Activated CD4-positive, alpha-beta T cell treated with anti-CD3 and anti-CD28 coated beads for 1 hour (primary cell): ENCODE data around the gene SUGP2.
A peak's percentile ranks its signal among the peaks of the same experiment; 100 is the strongest.

Experiments used
- DNase-seq: peaks from one replicate; pipeline ENCODE4 v3.0.0-alpha.2; 2020

SUGP2 gene

GRCh38 chr19:19033426-19034203, at the start of gene SUGP2, which contains the start of gene ARMC6:
Gene SUGP2 (minus strand): TSS chr19:19033517. CDS start chr19:19031071, 2,446 bp downstream.
Gene ARMC6 (plus strand): TSS chr19:19033603. CDS start chr19:19034210, 607 bp downstream.
- peak; percentile 85 for DNase-seq

DNA sequence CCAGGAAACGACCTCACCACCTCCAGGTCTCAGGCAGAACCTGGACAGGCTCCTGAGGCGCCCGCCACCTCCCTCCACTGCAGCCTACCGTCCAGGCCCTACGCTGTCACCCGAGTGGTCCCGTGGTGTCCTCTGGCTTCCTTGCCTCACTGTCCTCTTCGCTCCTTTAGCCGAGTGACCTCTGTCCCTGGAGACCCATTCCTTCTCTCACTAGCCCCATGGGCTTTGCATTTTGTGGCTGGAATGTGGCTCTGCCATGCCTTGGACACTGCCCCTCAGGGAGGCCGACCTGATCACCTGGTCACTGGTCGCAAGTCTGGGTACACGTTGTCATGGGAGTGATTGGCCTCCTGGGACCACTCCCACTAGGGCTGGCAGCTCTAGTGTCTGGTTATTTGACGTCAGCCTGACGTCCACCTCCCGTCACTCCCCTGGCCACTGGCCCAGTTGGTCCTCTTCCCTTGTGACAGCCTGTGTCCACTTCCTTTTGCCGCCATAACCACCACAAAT, 48.4 kb upstream of the SUGP2 start:
- DNase-seq, result no peak

GRCh38 chr19:19079571-19079970, 46.3 kb upstream of the SUGP2 start:
- DNase-seq, result no peak

DNA sequence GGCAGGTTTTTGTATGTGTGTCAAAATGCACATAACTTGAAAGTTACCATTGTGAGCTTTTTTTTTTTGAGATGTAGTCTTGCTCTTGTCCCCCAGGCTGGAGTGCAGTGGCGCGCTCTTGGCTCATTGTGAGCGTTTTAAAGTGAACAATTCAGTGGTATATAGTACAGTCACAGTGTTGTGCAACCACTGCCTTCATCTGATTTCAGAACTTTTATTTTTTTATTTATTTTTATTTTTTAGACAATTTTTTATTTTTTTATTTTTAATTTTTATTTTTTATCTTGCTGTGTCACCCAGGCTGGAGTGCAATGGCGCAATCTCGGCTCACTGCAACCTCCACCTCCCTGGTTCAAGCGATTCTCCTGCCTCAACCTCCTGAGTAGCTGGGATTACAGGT, 45.5 kb upstream of the SUGP2 start:
- DNase-seq, result no peak

- DNase-seq, result no peak
Measured at GRCh38 chr19:19077103-19077502, 43.8 kb upstream of the SUGP2 start.

GRCh38 chr19:19076476-19076875, 43.2 kb upstream of the SUGP2 start:
- no peak for DNase-seq

GRCh38 chr19:19075126-19075525, 41.8 kb upstream of the SUGP2 start:
- no peak for DNase-seq

GRCh38 chr19:19074196-19074882, 41.0 kb upstream of the SUGP2 start:
- DNase-seq, result no peak

GRCh38 chr19:19071897-19072296, 38.6 kb upstream of the SUGP2 start:
- DNase-seq, result no peak

- DNase-seq, result no peak
Measured at GRCh38 chr19:19068659-19069654, 35.6 kb upstream of the SUGP2 start.

GRCh38 chr19:19067276-19068072, 34.2 kb upstream of the SUGP2 start:
- no peak for DNase-seq

DNA sequence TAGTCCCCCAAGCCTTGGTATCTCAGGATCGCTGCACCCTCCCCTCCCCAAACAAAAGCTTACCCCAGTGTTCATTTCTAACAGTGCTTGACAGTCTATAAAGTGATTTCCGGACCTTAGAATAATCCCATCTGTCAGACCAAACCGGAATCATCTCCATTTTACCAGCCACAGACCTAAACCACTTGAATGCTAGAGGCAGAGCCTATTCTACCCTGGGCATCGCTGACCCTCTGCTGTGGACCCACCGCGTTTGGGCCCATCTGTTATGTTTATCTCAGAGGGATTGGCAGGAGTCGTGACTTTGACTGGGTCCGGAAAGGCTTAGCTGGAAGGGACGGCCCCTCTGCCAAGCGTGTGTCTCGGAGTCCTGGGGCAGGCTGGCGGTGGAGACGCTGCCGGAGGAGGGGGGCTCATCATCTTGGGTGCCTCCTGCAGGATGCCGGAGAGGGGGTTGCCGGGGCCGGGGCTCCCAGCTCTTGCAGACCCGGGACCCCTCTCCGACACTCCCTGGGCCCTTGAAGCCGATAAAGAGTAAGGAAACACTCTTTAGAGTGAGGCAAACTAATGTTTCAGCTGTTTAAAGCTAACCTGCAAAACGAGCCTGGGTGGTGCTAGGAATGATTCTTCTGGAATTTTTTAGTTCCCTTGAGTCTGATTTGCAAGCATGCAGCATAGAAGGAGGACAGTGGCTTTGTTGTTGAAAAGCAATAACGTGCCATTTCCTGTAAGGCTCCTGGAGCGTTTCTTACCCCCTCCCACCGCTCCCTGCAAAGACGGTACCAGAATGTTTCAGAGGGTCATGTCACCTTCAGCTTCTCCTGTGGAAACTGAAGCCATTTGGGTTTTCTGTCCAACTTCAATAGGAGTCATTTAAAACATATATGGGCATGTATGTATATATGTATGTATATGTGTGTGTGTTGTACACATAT, 31.8 kb upstream of the SUGP2 start:
- DNase-seq, result no peak

DNA sequence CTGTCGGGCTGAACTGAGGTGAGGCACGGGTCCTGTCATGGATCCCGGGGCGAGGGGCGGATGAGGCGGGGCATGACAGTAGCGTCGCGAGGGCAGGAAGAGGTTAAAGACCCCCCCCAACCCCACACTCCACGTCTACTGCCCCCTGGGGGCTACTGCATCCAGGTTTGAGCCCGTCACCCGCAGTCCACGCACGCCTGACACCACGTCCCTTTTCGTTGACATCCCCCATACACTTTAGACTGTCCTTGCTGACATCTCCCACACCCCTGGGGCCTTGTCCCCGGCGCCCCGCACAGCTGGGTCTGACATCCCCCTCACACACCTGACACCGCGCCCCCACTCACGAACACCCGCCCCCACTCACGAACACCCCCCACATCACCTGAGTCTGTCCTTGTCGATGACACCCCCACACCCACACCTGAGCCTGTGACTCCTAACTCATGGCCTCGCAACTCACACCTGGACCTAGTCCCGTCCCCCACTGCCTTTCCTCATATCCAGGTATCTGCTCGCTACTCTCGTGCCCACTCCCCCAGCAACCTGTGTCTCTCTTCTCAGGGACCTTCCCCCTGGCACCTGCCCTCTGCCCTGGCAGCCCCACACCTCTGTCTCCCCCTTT, 30.9 kb upstream of the SUGP2 start:
- no peak for DNase-seq

DNA sequence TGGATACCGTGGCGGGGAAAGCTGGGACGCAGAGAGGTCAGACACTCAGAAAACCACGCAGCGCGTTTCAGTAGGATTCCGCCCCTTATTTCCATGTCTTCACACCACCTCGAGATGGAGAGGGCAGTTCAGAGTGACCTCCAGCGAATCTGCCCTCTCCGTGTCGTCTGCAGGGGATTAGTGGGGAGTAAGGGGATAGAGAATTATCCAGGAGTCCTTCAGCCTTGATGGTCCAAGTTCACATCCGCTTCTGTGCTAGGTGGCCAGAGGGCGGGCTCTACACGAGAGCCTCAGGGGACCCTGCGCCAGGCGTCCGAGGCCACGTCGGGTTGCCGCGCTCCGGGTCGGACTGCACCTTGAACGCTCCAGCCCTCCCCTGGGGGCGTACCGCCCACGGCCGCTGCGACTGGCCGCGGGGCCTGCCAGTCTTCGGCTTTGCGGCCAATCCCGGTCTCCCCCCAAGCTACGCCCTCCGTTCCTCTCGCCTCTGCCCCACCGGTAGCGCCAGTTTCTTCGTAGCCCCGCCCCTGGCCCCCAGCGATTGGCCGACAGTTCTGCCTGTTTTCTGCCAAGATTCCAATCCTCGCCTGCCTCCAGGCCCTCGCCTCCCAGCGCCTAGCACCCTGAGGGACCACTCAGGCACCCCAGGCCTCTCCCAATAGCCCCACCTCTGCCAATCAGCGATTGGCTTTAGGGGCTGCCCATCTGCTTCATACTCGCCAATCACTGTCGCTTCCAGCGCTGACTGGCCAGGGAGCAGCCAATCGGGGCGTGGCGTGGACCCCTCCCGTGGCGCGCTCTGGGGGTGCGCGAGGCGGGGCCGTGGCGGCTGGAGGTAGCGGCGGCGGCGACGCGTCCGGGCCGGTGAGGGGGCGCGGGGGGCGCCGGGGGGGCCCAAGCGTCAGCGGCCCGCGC, 30.1 kb upstream of the SUGP2 start, which contains the start of gene SLC25A42:
SLC25A42 (plus strand) TSS at position 812 of the 915 bp plus-strand sequence. CDS start 32,131 bp downstream, outside the sequence.
- DNase-seq, result peak; percentile 98

- DNase-seq, result no peak
Measured at GRCh38 chr19:19062454-19063182, 29.3 kb upstream of the SUGP2 start.

DNA sequence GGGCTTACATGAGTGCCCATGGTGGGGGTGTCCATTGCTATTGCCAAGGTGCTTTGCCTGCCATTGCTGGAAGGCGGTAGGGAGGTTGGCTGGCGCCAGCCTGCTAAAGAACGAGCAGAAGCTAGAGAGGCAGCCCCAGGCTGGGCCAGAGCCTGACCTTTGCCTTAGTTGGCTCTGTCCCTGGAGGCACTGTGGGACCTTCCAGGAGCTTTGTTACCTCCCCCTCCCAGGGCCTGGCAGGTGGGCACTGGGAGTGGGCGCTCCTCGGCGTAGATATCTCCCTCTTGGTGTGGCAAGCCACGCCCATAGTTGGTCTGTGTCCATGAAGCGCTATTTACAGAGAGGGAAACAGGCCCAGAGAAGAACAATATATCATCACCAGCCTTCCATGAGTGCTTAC, 28.2 kb upstream of the SUGP2 start:
- no peak for DNase-seq

DNA sequence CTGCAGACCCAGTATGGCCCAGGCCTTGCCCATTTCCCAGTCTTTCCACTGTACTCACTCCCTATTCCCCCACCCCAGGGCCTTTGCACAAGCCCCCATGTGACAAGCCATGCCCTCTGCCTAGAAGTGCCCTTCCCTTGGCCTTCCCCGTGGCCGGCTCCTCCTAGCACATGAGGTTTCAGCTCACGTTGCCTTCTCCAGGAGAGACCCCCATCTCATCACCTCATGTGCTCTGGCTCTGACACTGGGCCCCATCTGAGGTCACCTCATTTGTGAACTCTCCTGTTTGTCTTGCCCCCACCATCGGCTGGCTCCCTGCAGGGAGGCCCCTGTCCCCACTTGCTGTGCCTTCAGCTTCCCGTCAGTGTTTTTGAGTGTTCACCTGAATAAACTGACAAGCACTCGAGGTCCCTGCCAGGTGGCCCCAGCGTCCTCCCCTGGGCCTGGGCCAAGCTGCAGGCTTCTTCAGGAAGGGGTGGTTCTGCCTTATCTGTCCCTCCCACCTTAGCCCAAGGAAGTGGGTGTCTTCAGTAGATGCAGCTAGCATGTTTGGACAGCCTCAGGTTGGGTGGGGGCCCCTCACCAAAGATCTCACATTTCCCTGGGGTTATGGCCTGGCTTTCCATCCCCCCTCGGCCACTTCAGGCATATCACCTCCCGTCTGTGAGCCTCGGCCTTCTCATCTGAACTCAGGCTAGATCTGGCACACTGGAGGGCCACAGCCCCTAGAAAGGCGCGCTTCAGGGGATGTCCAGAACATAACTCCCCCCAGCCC, 26.7 kb upstream of the SUGP2 start:
- DNase-seq, result no peak
